ENCODE results near the gene LRRC32.

GRCh38 chr11:76694664-76695063 lies 24.1 kb upstream of the LRRC32 start:
- no peak for TF ChIP-seq POLR2A (IDR thresholded peaks at IDR 0.05; ENCODE audit: low read depth, low read length)
- no peak for TF ChIP-seq CTCF (conservative IDR thresholded peaks at IDR 0.05; ENCODE audit: low read depth, low read length)
- no peak for TF ChIP-seq RCOR1 (IDR thresholded peaks at IDR 0.05; ENCODE audit: insufficient replicate concordance, low read length)
- no peak for TF ChIP-seq MAFK (IDR thresholded peaks at IDR 0.05; ENCODE audit: low read depth, low read length)
- no peak for TF ChIP-seq RFX5 (IDR thresholded peaks at IDR 0.05; ENCODE audit: low read depth, low read length)
- no peak for TF ChIP-seq ELK1 (IDR thresholded peaks at IDR 0.05; ENCODE audit: borderline replicate concordance, low read depth, low read length)
- TF ChIP-seq RAD21 (IDR thresholded peaks at IDR 0.05; ENCODE audit: low read length) = no peak
- TF ChIP-seq SMC3 (IDR thresholded peaks at IDR 0.05; ENCODE audit: low read depth, low read length) = no peak
- TF ChIP-seq CEBPB (IDR thresholded peaks at IDR 0.05; ENCODE audit: low read depth, low read length) = 0 out of 2 replicates have a peak, but pooled peaks have one; percentile 33

Data from IMR-90 (cell line).